ENCODE data around the gene PPM1B. TPM values are rescaled to one million over a fixed set of nuclear protein-coding genes. Genes with fewer than 3 reads are reported as not detected.

PPM1B gene
- total and polyA plus RNA-seq, 2 of the 4 experiments (the other 2 are of a cell fraction) = 13.4 to 14.7 TPM

DNA sequence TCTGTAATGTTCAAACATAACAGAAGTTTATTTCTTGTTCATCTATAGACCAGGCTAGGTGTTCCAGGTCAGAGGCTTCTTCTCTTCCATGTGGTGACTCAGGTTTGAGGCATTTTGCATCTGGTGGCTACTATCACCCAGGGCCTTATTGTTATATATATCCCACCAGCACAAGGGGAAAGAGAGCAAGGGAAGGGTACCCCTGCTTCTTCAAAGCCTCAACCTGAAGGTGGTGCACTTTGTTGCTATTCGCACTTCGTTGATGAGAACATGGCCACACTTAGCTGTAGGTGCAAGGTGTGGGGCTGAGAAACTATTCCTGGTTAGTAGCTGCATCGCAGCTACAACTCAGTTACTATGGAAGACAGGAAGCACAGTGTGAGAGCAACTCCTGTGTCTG lies 79.2 kb downstream of the PPM1B start:
- no TSS peak for BruUV-seq (replicated peaks)
- Histone ChIP-seq H3K36me3 (ENCODE audit: control insufficient read depth, insufficient read depth, low read length) (no peaks in the 10 kb centered on the region), H3K4ac (ENCODE audit: low read depth, low read length) (no peak overlapping the region), H3K18ac (ENCODE audit: low read depth, low read length) (no peak overlapping the region), H4K8ac (ENCODE audit: low read depth in 2 of 2, low read length in 2 of 2) (no peak overlapping the region), H3K23ac (ENCODE audit: low read depth, low read length) (no peak overlapping the region), H2BK15ac (ENCODE audit: low read depth, low read length) (no peak overlapping the region), H4K5ac (ENCODE audit: low read depth, low read length) (no peak overlapping the region), H3K27ac (ENCODE audit: insufficient read depth, low read length) (no peak overlapping the region), H4K91ac (ENCODE audit: insufficient read depth, low read depth, low read length) (no peak overlapping the region), H4K20me1 (ENCODE audit: insufficient read depth, low read length) (no peaks in the 10 kb centered on the region), H2BK120ac (ENCODE audit: low read depth, low read length) (no peak overlapping the region), H3K4me2 (ENCODE audit: low read depth, low read length) (no peak overlapping the region), H2BK20ac (ENCODE audit: low read depth, low read length) (no peak overlapping the region), H3K9me1 (ENCODE audit: insufficient read depth, low read length) (no peaks in the 10 kb centered on the region), H2BK5ac (ENCODE audit: low read depth, low read length, poor library complexity, severe bottlenecking) (no peak overlapping the region), H3K27me3 (ENCODE audit: control insufficient read depth, insufficient read depth, low read length) (no peaks in the 10 kb centered on the region; the same call in 1 of the 2 replicates), H2AFZ (replicated peaks; ENCODE audit: low read length, poor library complexity) (no peak overlapping the region), H3K4me3 (ENCODE audit: insufficient read depth, low read depth, low read length) (no peak overlapping the region), H3K9me3 (ENCODE audit: control insufficient read depth, insufficient read depth, low read length) (peaks cover 4% of the 10 kb centered on the region), H3K79me1 (ENCODE audit: low read depth in 1 of 2, low read length in 2 of 2) (no peaks in the 10 kb centered on the region), H3K4me1 (ENCODE audit: control insufficient read depth, insufficient read depth, low read length) (no peaks in the 10 kb centered on the region), H3K56ac (ENCODE audit: extremely low read depth, insufficient read depth, low read length) (no peak overlapping the region), H2AK9ac (replicated peaks; ENCODE audit: low read depth, low read length, poor library complexity) (no peak overlapping the region), H2AK5ac (ENCODE audit: low read depth, low read length) (no peak overlapping the region), H3K9ac (ENCODE audit: low read depth, low read length) (no peak overlapping the region), H3K14ac (replicated peaks; ENCODE audit: low read depth, low read length) (no peak overlapping the region)
- DNase-seq (no peak), ATAC-seq (ENCODE audit: low read depth) (no peak)
- intact Hi-C loops (cut with micrococcal nuclease) = loop anchor here (10.0 kb wide), 1 partner anchor 467 kb away; no protein-coding TSS in a partner anchor
- WGBS, 2 experiments (ENCODE audit: extremely low coverage in 2 of 2, insufficient read length in 1 of 2) = 75% methylated on average over 2 of the region's 3 CpGs; no CpG with 5 or more reads in 1 of the 2 experiments
- TF ChIP-seq, protein P1, sequence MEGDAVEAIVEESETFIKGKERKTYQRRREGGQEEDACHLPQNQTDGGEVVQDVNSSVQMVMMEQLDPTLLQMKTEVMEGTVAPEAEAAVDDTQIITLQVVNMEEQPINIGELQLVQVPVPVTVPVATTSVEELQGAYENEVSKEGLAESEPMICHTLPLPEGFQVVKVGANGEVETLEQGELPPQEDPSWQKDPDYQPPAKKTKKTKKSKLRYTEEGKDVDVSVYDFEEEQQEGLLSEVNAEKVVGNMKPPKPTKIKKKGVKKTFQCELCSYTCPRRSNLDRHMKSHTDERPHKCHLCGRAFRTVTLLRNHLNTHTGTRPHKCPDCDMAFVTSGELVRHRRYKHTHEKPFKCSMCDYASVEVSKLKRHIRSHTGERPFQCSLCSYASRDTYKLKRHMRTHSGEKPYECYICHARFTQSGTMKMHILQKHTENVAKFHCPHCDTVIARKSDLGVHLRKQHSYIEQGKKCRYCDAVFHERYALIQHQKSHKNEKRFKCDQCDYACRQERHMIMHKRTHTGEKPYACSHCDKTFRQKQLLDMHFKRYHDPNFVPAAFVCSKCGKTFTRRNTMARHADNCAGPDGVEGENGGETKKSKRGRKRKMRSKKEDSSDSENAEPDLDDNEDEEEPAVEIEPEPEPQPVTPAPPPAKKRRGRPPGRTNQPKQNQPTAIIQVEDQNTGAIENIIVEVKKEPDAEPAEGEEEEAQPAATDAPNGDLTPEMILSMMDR (conservative IDR thresholded peaks at IDR 0.05; ENCODE audit: low read depth, low read length) = no peak; the same call in 1 of the 2 replicates
- TF ChIP-seq, protein P2, sequence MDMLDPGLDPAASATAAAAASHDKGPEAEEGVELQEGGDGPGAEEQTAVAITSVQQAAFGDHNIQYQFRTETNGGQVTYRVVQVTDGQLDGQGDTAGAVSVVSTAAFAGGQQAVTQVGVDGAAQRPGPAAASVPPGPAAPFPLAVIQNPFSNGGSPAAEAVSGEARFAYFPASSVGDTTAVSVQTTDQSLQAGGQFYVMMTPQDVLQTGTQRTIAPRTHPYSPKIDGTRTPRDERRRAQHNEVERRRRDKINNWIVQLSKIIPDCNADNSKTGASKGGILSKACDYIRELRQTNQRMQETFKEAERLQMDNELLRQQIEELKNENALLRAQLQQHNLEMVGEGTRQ (IDR thresholded peaks at IDR 0.05; ENCODE audit: low read depth, low read length) = no peak
- TF ChIP-seq NFE2L2 (IDR thresholded peaks at IDR 0.05; ENCODE audit: low read depth, low read length) = no peak
- no peak for TF ChIP-seq MAZ (IDR thresholded peaks at IDR 0.05; ENCODE audit: borderline replicate concordance, low read depth, low read length)
- TF ChIP-seq, protein P3, sequence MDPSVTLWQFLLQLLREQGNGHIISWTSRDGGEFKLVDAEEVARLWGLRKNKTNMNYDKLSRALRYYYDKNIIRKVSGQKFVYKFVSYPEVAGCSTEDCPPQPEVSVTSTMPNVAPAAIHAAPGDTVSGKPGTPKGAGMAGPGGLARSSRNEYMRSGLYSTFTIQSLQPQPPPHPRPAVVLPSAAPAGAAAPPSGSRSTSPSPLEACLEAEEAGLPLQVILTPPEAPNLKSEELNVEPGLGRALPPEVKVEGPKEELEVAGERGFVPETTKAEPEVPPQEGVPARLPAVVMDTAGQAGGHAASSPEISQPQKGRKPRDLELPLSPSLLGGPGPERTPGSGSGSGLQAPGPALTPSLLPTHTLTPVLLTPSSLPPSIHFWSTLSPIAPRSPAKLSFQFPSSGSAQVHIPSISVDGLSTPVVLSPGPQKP (IDR thresholded peaks at IDR 0.05; ENCODE audit: borderline replicate concordance, low read depth, low read length) = no peak
- no peak for TF ChIP-seq RAD21 (IDR thresholded peaks at IDR 0.05; ENCODE audit: low read length)
- TF ChIP-seq POLR2A (IDR thresholded peaks at IDR 0.05; ENCODE audit: low read depth, low read length) = no peak
- TF ChIP-seq RCOR1 (IDR thresholded peaks at IDR 0.05; ENCODE audit: insufficient replicate concordance, low read length) = no peak
- TF ChIP-seq BHLHE40 (IDR thresholded peaks at IDR 0.05; ENCODE audit: low read depth, low read length) = no peak
- no peak for TF ChIP-seq CHD1 (IDR thresholded peaks at IDR 0.05; ENCODE audit: low read depth, low read length)
- no peak for TF ChIP-seq FOS (IDR thresholded peaks at IDR 0.05; ENCODE audit: low read depth, low read length)
- TF ChIP-seq SMC3 (IDR thresholded peaks at IDR 0.05; ENCODE audit: low read depth, low read length) = no peak
- TF ChIP-seq MXI1 (IDR thresholded peaks at IDR 0.05; ENCODE audit: borderline replicate concordance, low read depth, low read length) = no peak
- TF ChIP-seq RFX5 (IDR thresholded peaks at IDR 0.05; ENCODE audit: low read depth, low read length) = no peak
- no peak for TF ChIP-seq CEBPB (IDR thresholded peaks at IDR 0.05; ENCODE audit: low read depth, low read length)
- no peak for TF ChIP-seq MAFK (IDR thresholded peaks at IDR 0.05; ENCODE audit: low read depth, low read length)
- ChIA-PET POLR2A (ENCODE audit: unreplicated experiment) (no interaction called here), CTCF (no interaction called here)
- in situ Hi-C loops (cut with MboI; ENCODE audit: low sequenced_read_pairs) = no loop called here
- dilution Hi-C loops (cut with HindIII; ENCODE audit: low sequenced_read_pairs, unreplicated experiment) = no loop called here

All from IMR-90 (cell line).